Measurements from ENCODE around the gene CDH15. TPM values are rescaled to one million over a fixed set of nuclear protein-coding genes. Genes with fewer than 3 reads are reported as not detected.

CDH15 gene
- total and polyA plus RNA-seq, 2 of the 13 experiments (the other 11 are each of a cell fraction or from before 2014, with no cell fraction given), result 0.74 to 2.2 TPM

GRCh38 chr16:89191033-89191900 lies 19.7 kb downstream of the CDH15 start (continued):
- TF ChIP-seq, protein P1, sequence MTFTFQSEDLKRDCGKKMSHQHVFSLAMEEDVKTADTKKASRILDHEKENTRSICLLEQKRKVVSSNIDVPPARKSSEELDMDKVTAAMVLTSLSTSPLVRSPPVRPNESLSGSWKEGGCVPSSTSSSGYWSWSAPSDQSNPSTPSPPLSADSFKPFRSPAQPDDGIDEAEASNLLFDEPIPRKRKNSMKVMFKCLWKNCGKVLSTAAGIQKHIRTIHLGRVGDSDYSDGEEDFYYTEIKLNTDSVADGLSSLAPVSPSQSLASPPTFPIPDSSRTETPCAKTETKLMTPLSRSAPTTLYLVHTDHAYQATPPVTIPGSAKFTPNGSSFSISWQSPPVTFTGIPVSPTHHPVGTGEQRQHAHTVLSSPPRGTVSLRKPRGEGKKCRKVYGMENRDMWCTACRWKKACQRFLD (CRISPR knock-in tag; IDR thresholded peaks at IDR 0.05; ENCODE audit: borderline replicate concordance), result 0 out of 2 replicates have a peak, but pooled peaks have one; percentile 62
- peak; percentile 61; the same call in 1 of the 2 replicates for TF ChIP-seq ZNF552 (CRISPR knock-in tag; IDR thresholded peaks at IDR 0.05; ENCODE audit: borderline replicate concordance)
- TF ChIP-seq, protein P2, sequence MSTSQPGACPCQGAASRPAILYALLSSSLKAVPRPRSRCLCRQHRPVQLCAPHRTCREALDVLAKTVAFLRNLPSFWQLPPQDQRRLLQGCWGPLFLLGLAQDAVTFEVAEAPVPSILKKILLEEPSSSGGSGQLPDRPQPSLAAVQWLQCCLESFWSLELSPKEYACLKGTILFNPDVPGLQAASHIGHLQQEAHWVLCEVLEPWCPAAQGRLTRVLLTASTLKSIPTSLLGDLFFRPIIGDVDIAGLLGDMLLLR (CRISPR knock-in tag; IDR thresholded peaks at IDR 0.05), result peak; percentile 81; the same call in 1 of the 2 replicates
- TF ChIP-seq NFKBIZ (CRISPR knock-in tag; IDR thresholded peaks at IDR 0.05), result no peak
- no peak for TF ChIP-seq CBX2 (IDR thresholded peaks at IDR 0.05; ENCODE audit: low read depth, low read length)
- no peak for TF ChIP-seq CBX2 (CRISPR knock-in tag; IDR thresholded peaks at IDR 0.05; ENCODE audit: low read depth)
- peak; percentile 89 for TF ChIP-seq BHLHE40 (IDR thresholded peaks at IDR 0.05; ENCODE audit: low read length)
- TF ChIP-seq KDM5B (CRISPR knock-in tag; IDR thresholded peaks at IDR 0.05; ENCODE audit: borderline replicate concordance), result peak; percentile 62; the same call in 1 of the 2 replicates
- TF ChIP-seq HOXD1 (CRISPR knock-in tag; IDR thresholded peaks at IDR 0.05), result no peak
- no peak; the same call in 1 of the 2 replicates for TF ChIP-seq TEF (CRISPR knock-in tag; IDR thresholded peaks at IDR 0.05)
- peak; percentile 10 for TF ChIP-seq HNRNPLL (IDR thresholded peaks at IDR 0.05; ENCODE audit: low read depth, low read length, poor library complexity, severe bottlenecking)
- TF ChIP-seq ELF3 (CRISPR knock-in tag; IDR thresholded peaks at IDR 0.05), result peak; percentile 71
- TF ChIP-seq ZNF713 (CRISPR knock-in tag; IDR thresholded peaks at IDR 0.05), result no peak
- TF ChIP-seq TOPORS (CRISPR knock-in tag; IDR thresholded peaks at IDR 0.05), result no peak
- TF ChIP-seq ZNF510 (CRISPR knock-in tag; IDR thresholded peaks at IDR 0.05; ENCODE audit: low read depth), result no peak
- TF ChIP-seq ZMAT3 (CRISPR knock-in tag; conservative IDR thresholded peaks at IDR 0.05), result peak; percentile 69; the same call in 1 of the 2 replicates
- no peak for TF ChIP-seq ZFP36L2 (CRISPR knock-in tag; IDR thresholded peaks at IDR 0.05)
- no peak for TF ChIP-seq SNRNP70 (IDR thresholded peaks at IDR 0.05; ENCODE audit: low read depth, low read length)
- no peak for TF ChIP-seq ATF6 (CRISPR knock-in tag; conservative IDR thresholded peaks at IDR 0.05)
- no peak for TF ChIP-seq NR1H2 (CRISPR knock-in tag; IDR thresholded peaks at IDR 0.05; ENCODE audit: borderline replicate concordance, low read depth)
- no peak for TF ChIP-seq PLRG1 (conservative IDR thresholded peaks at IDR 0.05)
- TF ChIP-seq ZNF672 (CRISPR knock-in tag; IDR thresholded peaks at IDR 0.05), result 0 out of 2 replicates have a peak, but pooled peaks have one; percentile 49
- no peak for TF ChIP-seq ZNF543 (CRISPR knock-in tag; IDR thresholded peaks at IDR 0.05)
